Uterus (tissue), 4 donors: Measurements from ENCODE around the gene HS3ST2. TPM values are rescaled to one million over a fixed set of nuclear protein-coding genes. Genes with fewer than 3 reads are reported as not detected.
"Not testable (repeated sequence)": the region's sequence is repeated elsewhere in the genome, so short reads cannot be mapped to it uniquely, and the experiment has no call there.

Experiments used
- DNase-seq, 2 donors: peaks; one replicate each; pipeline ENCODE4 v3.0.0-alpha.2; 2019 to 2020
- H3K27ac ChIP-seq, 2 donors: fragments of 200-600 bp; sonication (generic); 1 replicate in 1 of 2; 2 replicates in 1 of 2; pipeline ENCODE4 v1.5.1; 2016 to 2018
- H3K27me3 ChIP-seq, 2 donors: fragments of 200-600 bp; sonication (generic); one replicate each; pipeline ENCODE4 v1.5.1; 2018 to 2019; ENCODE audit warnings: control low read depth in 1 of 2
- H3K36me3 ChIP-seq, 2 donors: fragments of 200-600 bp; sonication (generic); one replicate each; pipeline ENCODE4 v1.5.1; 2019; ENCODE audit warnings: control low read depth in 1 of 2
- H3K4me1 ChIP-seq, 2 donors: fragments of 200-600 bp; sonication (generic); one replicate each; pipeline ENCODE4 v1.5.1; 2018 to 2019; ENCODE audit warnings: control low read depth in 1 of 2
- H3K4me3 ChIP-seq, 2 donors: fragments of 200-600 bp; sonication (generic); 1 replicate in 1 of 2; 2 replicates in 1 of 2; pipeline ENCODE4 v1.5.1; 2018 to 2019; ENCODE audit warnings: mild to moderate bottlenecking in 1 of 2
- H3K9me3 ChIP-seq, 2 donors: fragments of 200-600 bp; sonication (generic); one replicate each; pipeline ENCODE4 v1.5.1; 2019; ENCODE audit warnings: control low read depth in 1 of 2
- POLR2A ChIP-seq, 2 donors: fragments of 450-650 bp; IDR thresholded peaks; one replicate each; pipeline ENCODE4 v1.6.1; 2016; ENCODE audit warnings: antibody characterized with exemption in 2 of 2, mild to moderate bottlenecking in 1 of 2, moderate library complexity in 1 of 2
- intact Hi-C: fragments of 100-400 bp; cut with DNase I; formaldehyde crosslinking; loops from one replicate; pipeline ENCODE4 v1.15.1; 2023; ENCODE audit warnings: low total_unique reads
- total RNA-seq, 4 donors: library from RNA; depleted of rRNA in 3 of 4; stranded (reverse); fragments of >200 nt in 3 of 4; gene quantifications; one replicate each; pipeline versions ENCODE4 v1.1.0 to v1.2.4, GENCODE V29; 2014 to 2023
- TF ChIP-seq, protein P1 (sequence below), 4 experiments: fragments of 200-600 bp in 2 of 4; fragments of 450-650 bp in 2 of 4; sonication (generic) in 2 of 4; IDR thresholded peaks; one replicate each; pipeline ENCODE4 v1.5.1; 2016 to 2019; ENCODE audit warnings: antibody characterized with exemption in 4 of 4, mild to moderate bottlenecking in 2 of 4, moderate library complexity in 1 of 4
- donor health status: DM: yes; HTN: yes; CAD: no.

The HS3ST2 gene
- total RNA-seq, 4 donors from 2014 or later = 1.2 TPM; not detected in 3

DNA sequence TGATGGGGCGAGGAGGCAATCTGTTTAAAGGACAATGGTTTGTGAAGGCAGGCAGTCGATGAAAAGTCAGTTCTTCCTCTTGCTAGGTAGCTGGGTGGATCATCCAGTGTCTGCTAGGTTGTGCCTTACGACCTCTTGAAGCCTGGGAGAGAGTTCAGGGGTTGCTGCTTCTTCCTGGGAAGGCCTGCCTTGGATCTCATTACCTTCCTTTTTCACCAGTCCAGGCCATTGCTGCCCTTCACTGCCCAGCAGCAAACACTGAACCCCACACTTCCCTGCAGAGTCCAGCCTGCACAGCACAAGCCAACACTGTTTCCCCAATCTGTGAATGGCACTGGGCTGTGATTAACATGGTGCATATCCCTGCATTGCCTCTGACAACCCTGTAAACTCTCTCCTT, 24.7 kb downstream of the HS3ST2 start:
- H3K27me3 ChIP-seq = no peaks in the 10 kb centered on the region
- H3K4me1 ChIP-seq = no peaks in the 10 kb centered on the region
- no peak overlapping the region for H3K4me3 ChIP-seq
- no peak overlapping the region for H3K27ac ChIP-seq
- intact Hi-C loops = no loop called here
- no peaks in the 10 kb centered on the region for H3K36me3 ChIP-seq
- H3K9me3 ChIP-seq = no peaks in the 10 kb centered on the region
- no peak for DNase-seq
- TF ChIP-seq POLR2A (IDR thresholded peaks at IDR 0.05) = no peak

DNA sequence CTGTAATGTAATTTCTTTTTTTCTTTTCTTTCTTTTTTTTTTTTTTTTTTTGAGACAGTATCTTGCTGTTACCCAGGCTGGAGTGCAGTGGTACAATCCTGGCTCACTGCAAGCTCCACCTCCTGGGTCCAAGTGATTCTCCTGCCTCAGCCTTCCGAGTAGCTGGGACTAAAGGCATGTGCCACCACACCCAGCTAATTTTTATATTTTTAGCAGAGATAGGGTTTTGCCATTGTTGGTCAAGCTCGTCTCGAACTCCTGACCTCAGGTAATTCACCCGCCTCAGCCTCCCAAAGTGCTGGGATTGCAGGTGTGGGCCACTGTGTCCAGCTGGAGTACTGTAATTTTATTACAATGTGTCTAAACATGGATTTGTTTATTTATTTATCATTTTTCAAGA, 28.1 kb downstream of the HS3ST2 start:
- H3K9me3 ChIP-seq, H3K36me3 ChIP-seq, H3K4me3 ChIP-seq, H3K27ac ChIP-seq, intact Hi-C loops, DNase-seq, H3K27me3 ChIP-seq, H3K4me1 ChIP-seq: not testable (repeated sequence)

DNA sequence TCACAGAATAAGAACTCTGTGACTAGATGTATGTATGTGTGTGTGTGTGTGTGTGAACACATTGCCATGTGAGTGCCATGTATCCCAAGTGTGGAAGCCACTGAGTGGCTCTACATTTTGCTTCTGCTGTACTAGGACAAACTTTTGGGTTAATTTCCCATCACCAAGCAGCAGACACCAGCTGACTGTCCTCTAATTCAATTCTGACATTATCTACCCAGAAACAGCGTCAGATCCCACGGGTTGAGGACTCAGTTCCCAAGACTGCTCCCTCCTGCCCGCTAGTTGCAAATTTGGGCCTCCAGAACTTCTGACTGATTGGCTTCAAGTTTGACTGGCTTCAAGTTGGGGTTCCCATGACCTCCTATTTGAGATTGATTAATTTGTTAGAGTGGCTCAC, 29.2 kb downstream of the HS3ST2 start:
- no peak for DNase-seq
- Histone ChIP-seq H3K36me3 (no peaks in the 10 kb centered on the region), H3K27me3 (no peaks in the 10 kb centered on the region), H3K4me1 (no peaks in the 10 kb centered on the region), H3K27ac (no peak overlapping the region), H3K4me3 (no peak overlapping the region), H3K9me3 (no peaks in the 10 kb centered on the region)
- intact Hi-C loops = no loop called here
- TF ChIP-seq, protein P1, sequence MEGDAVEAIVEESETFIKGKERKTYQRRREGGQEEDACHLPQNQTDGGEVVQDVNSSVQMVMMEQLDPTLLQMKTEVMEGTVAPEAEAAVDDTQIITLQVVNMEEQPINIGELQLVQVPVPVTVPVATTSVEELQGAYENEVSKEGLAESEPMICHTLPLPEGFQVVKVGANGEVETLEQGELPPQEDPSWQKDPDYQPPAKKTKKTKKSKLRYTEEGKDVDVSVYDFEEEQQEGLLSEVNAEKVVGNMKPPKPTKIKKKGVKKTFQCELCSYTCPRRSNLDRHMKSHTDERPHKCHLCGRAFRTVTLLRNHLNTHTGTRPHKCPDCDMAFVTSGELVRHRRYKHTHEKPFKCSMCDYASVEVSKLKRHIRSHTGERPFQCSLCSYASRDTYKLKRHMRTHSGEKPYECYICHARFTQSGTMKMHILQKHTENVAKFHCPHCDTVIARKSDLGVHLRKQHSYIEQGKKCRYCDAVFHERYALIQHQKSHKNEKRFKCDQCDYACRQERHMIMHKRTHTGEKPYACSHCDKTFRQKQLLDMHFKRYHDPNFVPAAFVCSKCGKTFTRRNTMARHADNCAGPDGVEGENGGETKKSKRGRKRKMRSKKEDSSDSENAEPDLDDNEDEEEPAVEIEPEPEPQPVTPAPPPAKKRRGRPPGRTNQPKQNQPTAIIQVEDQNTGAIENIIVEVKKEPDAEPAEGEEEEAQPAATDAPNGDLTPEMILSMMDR (IDR thresholded peaks at IDR 0.05) = no peak
- TF ChIP-seq POLR2A (IDR thresholded peaks at IDR 0.05) = no peak

DNA sequence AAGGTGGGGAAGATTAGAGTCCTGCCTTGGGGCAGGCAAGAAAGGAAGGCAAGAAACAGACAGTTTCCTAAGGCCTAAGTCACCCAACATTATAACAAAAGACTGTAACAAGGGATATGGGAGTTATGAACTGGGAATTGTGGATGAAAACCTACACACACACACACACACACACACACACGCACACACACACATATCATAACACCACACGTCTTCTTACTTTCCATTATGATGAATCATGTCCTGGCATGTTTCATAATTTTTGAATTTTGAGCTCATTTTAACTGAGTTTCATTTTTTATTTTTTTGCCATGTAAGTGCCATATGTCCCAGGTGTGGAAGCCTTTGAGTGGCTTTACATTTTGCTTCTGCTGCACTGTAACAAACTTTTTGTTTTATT, 29.9 kb downstream of the HS3ST2 start:
- Histone ChIP-seq H3K9me3 (no peaks in the 10 kb centered on the region), H3K27ac (no peak overlapping the region), H3K27me3 (no peaks in the 10 kb centered on the region), H3K36me3 (no peaks in the 10 kb centered on the region), H3K4me1 (no peaks in the 10 kb centered on the region), H3K4me3 (no peak overlapping the region)
- DNase-seq = no peak
- no peak for TF ChIP-seq POLR2A (IDR thresholded peaks at IDR 0.05)
- TF ChIP-seq, protein P1 (IDR thresholded peaks at IDR 0.05) = no peak
- intact Hi-C loops = no loop called here

DNA sequence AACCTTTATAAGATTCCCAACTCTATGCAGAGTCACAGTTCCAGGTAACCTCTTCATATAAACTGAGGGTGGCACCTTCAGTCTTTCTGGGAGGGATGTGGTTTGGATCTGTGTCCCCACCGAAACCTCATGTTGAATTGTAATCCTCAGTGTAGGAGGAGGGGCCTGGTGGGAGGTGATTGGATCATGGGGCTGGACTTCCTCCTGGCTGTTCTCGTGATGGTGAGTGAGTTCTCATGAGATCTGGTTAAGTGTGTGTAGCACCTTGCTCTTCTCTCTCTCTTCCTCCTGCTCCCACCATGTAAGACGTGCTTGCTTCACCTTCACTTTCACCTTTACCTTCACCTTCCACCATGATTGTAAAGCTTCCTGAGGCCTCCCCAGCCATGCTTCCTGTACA, 30.5 kb downstream of the HS3ST2 start:
- Histone ChIP-seq H3K36me3 (no peaks in the 10 kb centered on the region), H3K27ac (no peak overlapping the region), H3K4me1 (no peaks in the 10 kb centered on the region), H3K27me3 (no peaks in the 10 kb centered on the region), H3K9me3 (no peaks in the 10 kb centered on the region), H3K4me3 (no peak overlapping the region)
- no peak for DNase-seq
- TF ChIP-seq, protein P1 (IDR thresholded peaks at IDR 0.05) = no peak
- no peak for TF ChIP-seq POLR2A (IDR thresholded peaks at IDR 0.05)
- intact Hi-C loops = no loop called here

DNA sequence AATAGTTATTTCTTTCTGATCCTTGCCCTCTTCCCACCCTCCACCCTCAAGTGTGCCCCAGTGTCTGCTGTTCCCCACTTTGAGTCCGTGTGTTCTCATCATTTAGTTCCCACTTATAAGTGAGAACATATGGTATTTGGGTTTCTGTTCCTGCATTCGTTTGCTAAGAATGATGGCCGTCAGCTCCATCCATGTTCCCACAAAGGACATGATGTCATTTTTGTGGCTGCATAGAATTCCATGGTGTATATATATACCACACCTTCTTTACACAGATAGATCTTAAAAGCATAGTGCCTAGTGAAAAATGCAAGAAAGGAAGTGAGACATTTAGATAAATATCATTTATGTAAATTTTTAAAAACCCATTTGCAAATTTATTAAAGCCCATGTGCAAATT, 33.1 kb downstream of the HS3ST2 start:
- Histone ChIP-seq H3K27me3 (no peaks in the 10 kb centered on the region), H3K36me3 (no peaks in the 10 kb centered on the region), H3K27ac (no peak overlapping the region), H3K4me3 (no peak overlapping the region), H3K9me3 (no peaks in the 10 kb centered on the region), H3K4me1 (no peaks in the 10 kb centered on the region)
- DNase-seq = no peak
- intact Hi-C loops = no loop called here
- no peak for TF ChIP-seq POLR2A (IDR thresholded peaks at IDR 0.05)
- TF ChIP-seq, protein P1 (IDR thresholded peaks at IDR 0.05) = no peak
